Ureter (tissue), 1 donor: ENCODE results near the gene CD226. TPM values are rescaled to one million over a fixed set of nuclear protein-coding genes. Genes with fewer than 3 reads are reported as not detected.

Experiments
- DNase-seq: peaks from one replicate; pipeline ENCODE4 v3.0.0-alpha.2; 2020; ENCODE audit warnings: low spot score
- total RNA-seq: library from RNA; stranded (reverse); gene quantifications from one replicate; pipeline ENCODE4 v1.2.4, GENCODE V29; 2023
- donor health status: DM: yes; HTN: yes; CAD: no.

Gene CD226
- total RNA-seq, 1 donor from 2014 or later, result 2.4 TPM

DNA sequence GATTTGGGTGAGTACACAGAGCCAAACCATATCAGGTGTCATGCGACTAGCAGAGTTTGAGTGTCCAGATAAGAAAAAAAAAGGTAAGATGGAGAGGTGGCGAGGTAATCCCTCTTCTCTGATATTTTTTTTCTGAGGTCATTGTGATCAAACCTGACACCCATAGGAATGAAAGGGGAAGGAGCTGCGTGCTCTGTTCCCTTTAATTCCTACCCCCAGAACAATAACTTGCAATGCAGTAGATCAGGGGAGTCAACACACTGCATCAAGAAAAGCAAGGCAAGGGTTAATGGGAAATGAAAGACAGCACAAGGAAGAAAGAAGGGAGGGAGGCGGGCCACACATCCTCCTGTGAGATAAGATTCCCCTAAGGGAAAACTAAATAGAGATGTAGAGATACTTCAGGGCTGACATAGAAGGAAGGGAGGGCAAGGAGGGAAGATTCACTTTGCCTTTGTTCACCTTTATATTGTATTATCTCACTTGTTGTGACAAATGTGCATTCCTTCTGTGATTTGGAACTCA lies 132.8 kb downstream of the CD226 start:
- no peak for DNase-seq

DNA sequence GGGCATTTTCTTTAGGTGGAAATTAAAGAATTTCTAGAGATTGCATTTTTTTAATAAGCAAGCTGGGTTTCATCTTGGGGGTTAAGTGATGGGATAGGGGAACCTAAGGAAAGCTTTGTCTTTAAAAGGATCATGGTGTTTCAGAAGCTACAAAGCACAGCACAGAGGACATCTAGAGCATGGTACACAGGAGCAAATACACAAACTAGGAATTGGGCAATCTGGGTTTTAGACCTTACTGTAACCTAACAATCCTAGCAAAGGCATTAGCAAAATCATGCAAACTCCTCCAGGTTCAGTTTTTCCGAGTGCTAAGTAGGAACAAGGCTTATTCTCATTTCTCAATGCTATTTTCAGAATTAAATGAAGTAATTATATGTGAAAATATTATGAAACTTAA lies 134.1 kb downstream of the CD226 start:
- no peak for DNase-seq

DNA sequence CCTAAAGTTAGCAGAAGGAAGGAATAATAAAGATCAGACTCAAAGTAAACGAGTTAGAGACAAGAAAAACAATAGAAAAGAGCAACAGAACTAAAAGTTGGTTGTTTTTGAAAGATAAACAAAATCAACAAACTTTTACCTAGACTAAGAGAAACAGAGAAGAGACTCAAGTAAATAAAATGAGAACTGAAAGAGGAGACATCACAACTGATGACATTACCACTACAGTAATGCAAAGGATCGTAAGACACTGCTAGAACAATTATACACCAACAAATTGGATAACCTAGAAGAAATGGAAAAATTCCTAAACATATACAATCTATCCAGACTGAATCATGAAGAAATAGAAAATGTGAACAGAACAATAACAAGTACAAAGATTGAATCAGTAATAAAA lies 139.3 kb downstream of the CD226 start:
- no peak for DNase-seq

DNA sequence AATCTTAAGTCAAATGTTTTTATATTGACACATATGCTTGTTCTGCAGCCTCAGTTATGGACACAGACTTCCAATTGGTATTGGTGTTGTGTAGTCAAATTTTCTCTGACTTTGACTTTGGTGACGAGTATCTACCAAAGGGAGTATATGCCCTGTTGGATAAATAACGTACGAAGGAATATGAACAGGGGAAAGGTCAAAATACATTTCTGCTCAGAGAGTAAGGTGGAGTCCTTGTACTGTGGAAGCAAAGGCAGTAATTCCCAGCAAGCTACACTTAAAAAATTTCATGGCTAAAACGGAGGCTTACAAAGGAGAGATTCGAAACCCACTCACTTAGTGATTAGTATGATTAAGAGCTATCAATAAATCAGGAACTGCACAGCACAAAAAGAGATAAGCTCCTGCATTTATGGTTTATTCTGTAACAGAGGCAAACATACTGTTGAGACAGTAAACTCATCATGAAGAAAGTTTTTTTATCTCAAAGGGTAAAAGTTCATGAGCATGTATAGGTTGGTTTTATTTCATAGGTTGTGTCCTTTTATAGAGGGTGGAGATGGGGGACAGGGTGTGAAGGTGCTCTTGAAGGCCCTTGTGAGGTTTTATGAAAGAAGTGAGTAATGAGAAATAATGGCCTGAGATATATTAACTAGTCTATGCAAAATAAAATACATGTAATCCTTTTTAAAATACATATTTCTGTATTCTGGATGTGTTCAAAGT lies 142.7 kb downstream of the CD226 start:
- DNase-seq, result no peak
